OCI-LY7 (cell line): ENCODE data around the gene QSER1.

Experiments used
- EZH2phosphoT487 ChIP-seq: fragments of 200-600 bp; sonication (generic); IDR thresholded peaks from 2 replicates; pipeline ENCODE4 v1.6.1; 2018; ENCODE audit warnings: low read depth, borderline replicate concordance, mild to moderate bottlenecking, mixed run types, antibody characterized with exemption, low read length, moderate library complexity, mixed read lengths
- TF ChIP-seq, protein P1 (sequence below): fragments of 200-600 bp; sonication (generic); conservative IDR thresholded peaks from 2 replicates; pipeline ENCODE4 v1.5.1; 2014; ENCODE audit warnings: mild to moderate bottlenecking, antibody characterized with exemption, low read length, moderate library complexity, mixed read lengths

DNA sequence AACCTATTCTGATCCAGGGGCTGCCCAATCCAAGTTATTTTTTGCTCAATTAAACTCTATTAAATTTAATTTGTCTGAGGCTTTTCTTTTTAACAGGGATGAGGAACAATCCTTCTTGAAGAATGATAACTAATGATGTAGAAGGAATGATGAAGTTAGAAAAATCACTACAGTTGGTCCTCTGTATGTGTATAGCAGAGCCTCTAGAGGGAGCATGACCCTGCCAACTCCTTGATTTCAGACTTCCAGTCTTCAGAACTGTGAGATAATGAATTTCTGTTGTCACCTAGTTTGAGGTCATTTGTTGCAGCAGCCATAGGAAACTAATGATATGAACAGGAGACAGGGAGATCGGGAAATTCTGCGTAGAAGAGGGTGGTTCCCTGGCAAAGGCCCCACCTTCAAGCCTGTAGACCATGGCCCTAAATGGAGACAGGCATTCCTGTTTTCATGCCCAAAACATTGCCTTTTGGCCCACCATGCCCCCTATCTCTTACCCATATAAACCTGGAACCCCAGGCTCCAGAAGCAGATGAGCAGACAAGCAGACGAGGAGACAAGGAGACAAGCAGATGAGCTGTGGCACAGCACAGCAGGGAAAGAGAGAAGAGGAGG, 7.7 kb upstream of the QSER1 start:
- TF ChIP-seq, protein P1, sequence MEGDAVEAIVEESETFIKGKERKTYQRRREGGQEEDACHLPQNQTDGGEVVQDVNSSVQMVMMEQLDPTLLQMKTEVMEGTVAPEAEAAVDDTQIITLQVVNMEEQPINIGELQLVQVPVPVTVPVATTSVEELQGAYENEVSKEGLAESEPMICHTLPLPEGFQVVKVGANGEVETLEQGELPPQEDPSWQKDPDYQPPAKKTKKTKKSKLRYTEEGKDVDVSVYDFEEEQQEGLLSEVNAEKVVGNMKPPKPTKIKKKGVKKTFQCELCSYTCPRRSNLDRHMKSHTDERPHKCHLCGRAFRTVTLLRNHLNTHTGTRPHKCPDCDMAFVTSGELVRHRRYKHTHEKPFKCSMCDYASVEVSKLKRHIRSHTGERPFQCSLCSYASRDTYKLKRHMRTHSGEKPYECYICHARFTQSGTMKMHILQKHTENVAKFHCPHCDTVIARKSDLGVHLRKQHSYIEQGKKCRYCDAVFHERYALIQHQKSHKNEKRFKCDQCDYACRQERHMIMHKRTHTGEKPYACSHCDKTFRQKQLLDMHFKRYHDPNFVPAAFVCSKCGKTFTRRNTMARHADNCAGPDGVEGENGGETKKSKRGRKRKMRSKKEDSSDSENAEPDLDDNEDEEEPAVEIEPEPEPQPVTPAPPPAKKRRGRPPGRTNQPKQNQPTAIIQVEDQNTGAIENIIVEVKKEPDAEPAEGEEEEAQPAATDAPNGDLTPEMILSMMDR: peak; percentile 80
- no peak for TF ChIP-seq EZH2phosphoT487
